ENCODE results near the gene TRAF3. TPM values are rescaled to one million over a fixed set of nuclear protein-coding genes. Genes with fewer than 3 reads are reported as not detected.

The TRAF3 gene
- total RNA-seq, 1 donor from 2014 or later, result 12.8 TPM

DNA sequence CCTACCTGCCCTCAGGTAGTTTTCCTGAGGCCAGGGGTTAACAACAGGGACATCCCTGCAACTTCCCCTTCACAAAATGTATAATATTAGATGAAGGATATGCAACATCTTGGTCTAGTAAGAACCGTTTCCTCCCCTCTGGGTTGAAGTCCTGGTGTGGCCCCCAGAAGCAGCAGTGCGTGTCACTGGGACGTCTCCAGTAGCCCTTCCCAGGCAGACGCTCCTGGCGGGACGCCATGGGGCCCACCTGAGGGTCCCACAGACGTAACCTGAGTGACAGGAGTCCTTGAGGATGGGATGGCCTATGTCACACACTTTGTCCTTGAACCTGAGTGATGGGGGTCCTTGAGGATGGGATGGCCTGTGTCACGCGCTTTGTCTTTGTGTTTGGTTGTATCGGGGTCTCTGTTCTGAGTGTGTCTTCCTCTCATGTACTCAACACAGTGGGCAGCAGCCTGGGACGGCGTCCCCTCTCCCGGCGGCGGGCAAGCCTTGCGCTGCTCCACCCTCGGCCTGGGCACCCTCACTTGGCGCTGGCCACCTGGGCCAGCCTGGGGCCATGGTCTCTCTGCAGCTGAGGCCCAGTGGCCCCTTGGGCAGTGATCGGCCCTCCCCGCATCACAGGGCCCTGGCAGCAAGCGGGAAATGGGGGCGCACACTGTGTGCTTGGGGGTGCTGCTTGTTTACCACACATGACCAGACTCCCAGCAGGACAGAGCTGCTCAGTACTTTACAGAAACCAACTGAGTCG lies 130.9 kb downstream of the TRAF3 start:
- DNase-seq (ENCODE audit: low read depth in 2 of 2), result no peak

DNA sequence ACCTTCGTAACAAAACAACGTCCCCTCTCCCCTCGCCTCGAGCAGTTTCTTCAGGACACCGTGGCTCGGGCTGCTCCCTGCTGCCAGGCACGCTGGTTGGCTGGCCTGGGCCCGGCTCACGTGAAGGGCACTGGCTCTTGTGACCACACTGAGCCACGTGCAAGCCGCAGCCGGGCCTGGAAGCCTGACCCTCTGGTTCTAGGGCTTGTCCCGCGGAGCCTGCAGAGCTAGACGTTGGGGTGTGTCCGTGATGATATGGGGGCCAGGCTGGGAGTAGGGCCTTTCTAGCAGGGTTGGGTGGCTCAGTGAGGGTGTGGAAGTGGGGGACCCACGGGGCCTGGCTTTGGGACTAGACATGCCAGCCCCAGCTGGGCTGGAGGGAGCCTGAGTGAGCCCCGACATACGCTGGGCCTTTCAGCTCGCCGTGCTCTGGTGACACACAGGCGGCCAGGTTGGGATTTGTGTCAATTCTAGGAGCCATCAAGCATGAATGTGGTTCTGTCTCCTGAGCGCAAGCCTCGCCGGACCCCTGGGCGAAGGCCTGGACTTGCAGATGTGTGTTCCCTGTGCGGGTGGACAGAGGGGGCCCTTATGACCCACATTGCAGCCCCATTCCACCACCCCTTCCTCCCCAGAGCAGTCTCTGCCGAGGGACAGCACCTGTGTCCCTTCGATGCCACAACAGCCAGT lies 131.7 kb downstream of the TRAF3 start:
- no peak for DNase-seq (ENCODE audit: low read depth in 2 of 2)

DNA sequence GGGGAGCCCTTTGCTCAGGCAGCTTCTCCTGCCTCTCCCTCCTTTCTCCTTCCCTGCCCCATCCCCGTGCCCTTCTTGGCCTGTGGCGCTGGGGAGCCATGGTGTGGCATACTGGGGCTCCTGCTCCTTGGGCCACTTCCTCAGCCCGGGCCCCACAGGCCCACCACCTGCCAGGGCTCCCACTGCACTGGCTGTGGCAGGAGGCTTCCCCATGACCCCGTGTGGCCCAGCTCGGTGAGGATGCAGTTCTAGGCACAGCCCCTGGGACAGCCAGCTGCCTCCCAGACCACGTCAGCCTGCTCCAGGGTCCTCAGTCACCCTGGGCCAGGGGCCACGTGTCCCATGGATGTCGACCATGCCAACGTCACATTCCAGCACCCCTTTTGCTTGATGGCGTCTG lies 132.2 kb downstream of the TRAF3 start:
- no peak for DNase-seq (ENCODE audit: low read depth in 2 of 2)

DNA sequence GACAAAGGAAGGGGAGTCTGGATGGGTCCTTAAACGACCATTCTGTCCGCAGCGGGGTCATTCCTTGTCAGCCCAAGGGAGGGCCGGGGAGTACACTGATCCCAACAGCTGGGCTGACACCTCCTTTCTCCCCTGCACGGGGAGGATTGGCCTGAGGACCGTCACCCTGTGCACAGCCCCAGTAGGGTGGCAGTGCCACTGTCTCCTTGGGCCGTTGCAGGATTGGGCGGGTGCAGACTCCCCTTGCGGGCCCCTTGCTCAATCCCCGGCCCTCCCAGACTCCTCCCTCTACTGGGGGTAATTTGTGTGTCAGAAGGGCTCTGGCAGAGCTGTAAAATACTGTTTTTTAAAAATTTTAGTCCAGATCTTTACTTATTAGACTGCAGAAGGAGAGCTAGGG lies 132.7 kb downstream of the TRAF3 start:
- DNase-seq (ENCODE audit: low read depth in 2 of 2), result no peak

DNA sequence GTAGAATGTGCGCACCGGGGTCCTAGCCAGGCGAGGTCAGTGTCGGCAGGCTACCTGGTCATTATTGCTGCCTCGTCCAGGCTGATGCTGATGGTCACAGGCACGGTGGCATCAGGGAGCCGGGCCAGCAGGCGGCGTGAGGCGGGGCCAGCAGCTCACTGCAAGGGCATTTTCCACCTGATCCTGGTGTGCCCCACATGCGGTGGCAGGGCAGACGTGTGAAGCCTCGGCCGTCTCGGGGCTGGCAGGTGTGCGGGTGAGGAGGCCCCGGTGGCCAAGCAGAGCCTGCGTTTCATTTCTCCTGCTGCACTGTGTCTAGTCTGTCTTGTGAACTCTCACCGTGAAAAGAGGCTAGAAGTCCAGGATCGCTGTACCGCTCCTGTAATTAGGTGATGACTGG lies 133.2 kb downstream of the TRAF3 start:
- DNase-seq (ENCODE audit: low read depth in 2 of 2), result no peak

DNA sequence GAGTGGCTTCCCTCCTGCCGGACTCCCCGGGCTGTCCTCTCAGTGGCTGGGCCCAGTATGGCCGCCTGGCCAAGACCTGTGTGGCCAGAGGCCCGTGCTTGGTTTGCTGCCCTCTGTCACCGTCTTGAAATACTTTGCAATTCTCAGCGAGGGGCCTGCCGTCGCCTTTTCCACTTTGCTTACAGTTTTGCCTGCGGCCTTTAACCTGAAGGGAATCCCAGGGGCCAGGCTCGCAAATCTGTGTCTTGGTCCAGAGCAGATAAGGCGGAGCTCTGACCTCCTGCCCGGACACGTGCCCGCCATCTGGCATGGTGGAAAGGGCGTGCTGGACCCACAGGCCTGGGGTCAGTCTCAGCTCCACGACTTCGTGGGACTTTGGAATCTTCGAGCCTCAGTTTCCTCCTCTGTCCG lies 134.3 kb downstream of the TRAF3 start:
- DNase-seq (ENCODE audit: low read depth in 2 of 2), result no peak

DNA sequence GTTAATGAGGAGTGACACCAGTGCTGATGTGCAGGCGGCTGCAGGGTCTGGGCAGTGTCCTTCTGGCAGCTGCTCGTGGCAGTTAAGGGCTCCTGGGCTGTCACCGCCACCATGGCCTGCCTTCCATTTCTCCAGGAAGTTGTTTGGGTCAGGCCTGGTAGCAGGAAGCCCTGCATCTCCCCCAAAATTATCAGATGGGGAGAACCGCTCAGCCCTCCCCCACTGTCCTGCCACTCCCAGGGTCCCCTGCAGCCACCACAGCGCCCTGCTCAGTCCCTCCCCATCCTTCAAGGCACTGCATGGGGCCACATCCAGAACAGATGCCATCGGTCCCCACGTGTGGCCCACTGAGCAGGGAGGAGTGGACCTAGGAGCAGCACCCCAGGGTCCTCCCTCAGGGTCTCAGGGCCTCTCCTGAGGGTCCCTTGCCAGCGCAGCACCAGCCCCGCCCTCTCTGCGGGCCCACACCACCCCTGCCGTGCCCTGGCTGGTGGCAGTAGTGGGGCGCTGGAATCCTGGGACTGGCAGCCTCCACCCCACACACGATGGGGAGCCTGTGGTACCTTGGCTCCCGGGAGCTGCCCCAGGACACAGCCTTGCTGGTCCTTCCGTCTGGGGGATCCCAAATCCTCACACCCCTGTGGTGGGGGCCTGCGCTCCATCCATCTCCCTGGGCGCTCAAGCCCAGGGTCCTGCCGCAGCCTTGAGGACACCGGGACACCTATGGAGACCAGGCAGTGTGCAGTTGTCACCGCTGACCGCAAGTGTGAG lies 134.9 kb downstream of the TRAF3 start:
- DNase-seq (ENCODE audit: low read depth in 2 of 2), result no peak

DNA sequence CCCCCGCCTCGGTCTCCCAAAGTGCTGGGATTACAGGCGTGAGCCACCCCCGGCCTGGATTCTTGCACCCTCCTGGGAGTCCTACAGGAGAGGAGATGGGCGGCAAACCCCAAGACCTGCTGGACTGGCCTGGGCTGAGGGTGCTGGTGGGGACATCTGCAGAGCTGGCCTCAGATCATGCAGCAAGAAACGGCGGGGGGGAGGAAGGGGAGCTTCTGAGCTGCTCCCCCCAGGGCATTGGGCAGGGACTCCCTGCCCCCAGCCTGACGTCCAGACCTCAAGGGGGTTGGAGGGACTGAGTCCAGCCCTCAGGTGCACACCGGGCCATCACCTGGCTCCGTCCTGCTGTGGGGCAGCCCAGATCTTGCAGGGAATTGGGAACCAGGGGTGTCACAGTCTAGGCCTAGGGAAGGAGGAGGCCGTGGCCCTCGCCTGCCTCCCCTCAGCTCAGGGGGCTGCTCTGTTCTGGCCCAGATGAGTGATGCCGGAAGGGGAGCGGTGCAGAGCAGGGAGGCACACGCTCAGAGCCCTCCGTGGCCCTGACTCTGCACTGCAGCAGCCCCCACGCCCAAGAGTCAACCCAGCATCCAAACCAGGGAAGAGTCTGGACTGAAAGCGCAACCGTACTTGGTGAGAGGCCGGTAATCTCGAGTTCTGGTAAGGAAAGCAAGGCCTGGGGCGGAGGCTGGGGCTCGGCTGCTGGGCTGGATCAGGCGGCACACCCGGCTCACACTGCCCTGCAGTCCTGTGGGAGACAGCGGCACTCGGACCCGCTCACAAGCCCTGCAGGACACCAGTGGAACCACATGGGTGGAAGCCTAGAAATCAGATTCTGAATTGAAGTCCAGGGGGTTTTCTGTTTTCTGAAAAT lies 136.3 kb downstream of the TRAF3 start:
- DNase-seq (ENCODE audit: low read depth in 2 of 2), result no peak

DNA sequence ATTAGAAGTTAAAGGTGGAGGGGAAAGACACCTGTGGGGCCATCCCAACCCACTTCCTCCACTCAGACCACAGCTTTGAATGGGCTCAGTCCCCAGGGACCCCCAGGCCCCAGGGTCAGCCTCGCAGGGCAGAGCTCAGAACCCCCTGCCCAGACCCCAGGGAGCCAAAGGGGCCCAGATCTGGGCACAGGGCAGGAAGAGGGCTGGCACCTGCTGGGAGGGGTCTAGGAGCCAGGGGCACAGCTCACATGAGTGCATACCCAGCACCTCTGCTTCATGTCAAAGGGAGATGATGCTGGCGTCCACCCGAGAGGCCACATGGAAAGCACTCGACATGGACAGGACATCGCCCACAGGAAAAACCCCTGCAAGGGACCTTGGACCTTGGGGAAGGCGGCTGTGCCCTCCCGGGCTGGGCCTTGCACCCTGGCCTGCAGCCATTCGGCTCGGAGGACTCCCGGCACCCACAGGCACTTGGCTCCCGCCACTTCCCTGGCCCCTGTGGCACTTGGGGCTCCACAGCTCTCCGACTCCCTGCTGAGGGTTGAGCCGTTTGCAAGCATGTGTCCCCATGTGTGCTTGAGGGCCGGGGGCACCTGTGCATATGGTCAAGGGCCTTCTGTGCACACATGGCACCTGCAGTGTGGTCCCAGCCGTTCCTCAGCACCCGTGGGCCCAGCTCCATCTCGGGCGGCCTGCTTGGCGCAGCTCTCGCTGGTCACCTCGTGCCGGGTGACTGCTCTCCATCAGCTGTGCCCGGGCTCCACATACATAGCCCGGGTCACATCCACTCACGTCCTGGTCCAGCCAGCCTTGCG lies 137.4 kb downstream of the TRAF3 start:
- DNase-seq (ENCODE audit: low read depth in 2 of 2), result no peak

DNA sequence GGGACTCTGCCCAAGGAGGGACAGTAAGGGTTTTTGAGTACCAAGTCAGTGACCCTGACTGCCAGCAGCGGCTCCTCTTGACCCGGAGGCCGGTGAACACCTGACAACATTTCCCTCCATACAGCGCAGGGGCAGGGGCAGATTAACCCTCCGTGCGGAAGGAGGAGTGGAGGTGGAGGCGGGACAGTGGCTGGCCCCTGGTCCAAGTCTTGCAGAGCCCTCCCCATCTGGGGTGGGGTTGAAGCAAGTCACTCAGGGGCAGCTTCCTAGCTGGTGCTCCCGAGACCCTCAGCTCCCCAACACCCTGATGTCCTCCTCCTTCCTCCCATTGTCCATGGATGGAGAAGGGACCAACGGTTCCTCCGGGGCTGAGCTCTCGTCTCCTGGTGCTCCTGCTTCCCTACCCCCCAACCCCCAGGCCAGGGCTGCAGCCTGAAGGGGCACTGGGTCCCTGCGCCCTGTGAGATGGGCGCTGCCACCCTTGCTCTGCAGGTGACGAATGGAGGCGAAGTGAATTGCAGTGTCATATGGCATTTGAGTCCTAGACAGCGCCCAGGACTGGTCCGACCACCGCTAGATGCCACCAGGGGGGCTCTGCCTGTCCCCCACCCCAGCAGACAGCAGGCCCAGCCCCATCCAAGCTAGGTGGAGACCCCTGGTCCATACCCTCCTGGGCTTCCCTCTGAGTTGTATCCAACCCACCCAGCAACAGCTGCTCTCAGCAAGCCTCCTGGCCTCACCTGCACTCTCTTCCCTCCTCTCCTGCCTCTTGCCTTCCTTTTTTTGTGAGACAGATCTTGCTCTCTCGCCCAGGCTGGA lies 138.3 kb downstream of the TRAF3 start:
- DNase-seq (ENCODE audit: low read depth in 2 of 2), result no peak

DNA sequence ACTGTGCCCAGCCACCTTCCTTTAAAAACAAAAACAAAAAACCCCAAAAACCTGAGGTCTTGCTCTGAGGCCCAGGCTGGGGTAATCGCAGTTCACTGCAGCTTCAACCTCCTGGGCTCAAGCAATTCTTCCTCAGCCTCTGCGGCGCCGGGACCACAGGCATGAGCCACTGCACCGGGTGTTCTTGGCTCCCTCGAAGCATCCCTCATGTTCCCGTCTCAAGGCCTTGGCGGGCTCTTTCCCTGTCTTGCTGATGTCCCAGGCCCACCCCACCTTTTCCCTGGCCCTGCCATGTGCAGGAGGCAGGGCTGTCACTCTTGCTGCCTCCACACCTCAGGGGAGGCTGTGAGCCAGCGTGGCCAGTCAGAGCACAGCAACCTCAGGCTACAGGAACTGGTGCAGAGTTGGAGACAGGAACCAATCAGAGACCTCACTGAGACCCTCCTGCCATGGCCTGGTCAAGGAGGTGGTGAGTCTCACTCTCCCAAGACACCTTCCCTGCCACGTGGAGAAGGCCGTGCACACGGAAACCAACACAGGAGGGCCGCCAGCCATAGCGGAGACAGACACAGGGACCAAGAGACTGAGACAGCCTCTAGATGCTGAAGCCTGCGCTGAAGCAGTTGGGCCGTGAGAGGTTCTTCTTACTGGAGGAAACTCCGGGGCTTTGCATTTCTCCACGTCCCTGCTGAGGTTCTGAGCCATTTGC lies 139.3 kb downstream of the TRAF3 start:
- DNase-seq (ENCODE audit: low read depth in 2 of 2), result no peak

DNA sequence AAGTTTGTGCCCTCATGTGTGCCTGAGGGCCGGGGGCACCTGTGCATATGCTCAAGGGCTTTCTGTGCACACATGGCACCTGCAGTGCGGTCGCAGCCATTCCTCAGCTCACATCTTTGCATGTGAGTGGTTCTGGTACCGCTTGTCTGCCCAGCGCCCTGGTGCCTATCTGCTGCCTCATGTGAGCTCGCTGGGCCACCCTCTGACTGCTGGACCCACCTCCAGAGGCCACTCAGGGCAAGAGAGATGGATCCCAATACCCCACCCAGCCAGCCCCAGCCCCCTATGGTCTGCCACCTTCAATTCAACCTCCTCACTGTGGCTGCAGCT lies 139.8 kb downstream of the TRAF3 start:
- DNase-seq (ENCODE audit: low read depth in 2 of 2), result no peak

DNA sequence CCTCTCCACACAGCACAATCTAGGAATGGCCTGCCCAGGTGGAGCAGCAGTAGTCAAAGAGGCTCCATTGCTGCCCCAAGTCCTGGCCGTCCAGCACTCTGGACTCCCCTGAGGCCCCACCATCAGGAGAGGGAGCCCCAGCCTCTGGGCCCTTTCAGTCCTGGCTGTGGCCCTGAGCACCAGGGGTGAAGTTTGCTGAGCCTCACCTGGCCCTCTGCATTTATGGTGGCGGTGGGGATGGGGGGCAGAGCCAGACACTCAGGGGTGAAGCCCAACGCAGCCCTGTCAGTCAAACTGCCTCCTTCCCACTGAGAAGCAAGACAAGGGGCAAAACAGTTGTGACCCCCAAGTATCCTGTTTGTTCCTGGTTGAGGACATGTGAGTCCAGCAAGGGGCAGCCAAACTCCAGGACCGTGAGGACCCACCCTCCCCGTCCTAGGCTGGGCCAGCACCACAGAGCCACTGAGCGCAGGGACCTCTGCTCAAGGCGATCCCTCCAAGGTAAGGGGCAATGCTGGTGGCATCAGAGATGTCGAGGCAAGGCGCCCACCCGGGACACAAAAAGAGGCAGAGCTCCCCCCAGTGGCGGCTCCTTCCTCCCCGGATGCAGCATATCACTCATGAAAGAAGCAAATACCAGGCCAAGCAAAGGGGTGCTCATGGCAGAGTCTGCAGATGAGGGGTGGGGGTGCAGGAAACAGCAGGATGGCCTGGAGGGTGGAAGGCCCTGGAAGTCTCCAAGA lies 140.4 kb downstream of the TRAF3 start:
- DNase-seq (ENCODE audit: low read depth in 2 of 2), result peak; percentile 12 to 52

DNA sequence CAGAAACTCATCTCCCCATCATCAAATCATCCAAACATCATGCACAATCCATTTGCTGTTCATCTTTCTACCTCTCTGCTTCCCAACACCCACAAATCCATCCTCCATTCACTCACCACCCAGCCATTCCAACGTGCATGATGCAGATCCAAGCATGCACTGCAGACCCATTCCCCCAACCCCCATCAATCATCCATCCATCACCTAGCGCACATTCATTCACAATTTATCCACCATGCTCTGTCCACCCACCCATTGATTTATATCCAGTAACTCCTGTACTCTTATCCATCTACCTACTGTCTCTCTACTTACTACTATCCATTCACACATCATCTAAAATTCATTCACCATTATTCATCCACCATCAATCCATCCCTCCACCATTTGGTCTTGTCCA lies 141.2 kb downstream of the TRAF3 start:
- DNase-seq (ENCODE audit: low read depth in 2 of 2), result no peak

DNA sequence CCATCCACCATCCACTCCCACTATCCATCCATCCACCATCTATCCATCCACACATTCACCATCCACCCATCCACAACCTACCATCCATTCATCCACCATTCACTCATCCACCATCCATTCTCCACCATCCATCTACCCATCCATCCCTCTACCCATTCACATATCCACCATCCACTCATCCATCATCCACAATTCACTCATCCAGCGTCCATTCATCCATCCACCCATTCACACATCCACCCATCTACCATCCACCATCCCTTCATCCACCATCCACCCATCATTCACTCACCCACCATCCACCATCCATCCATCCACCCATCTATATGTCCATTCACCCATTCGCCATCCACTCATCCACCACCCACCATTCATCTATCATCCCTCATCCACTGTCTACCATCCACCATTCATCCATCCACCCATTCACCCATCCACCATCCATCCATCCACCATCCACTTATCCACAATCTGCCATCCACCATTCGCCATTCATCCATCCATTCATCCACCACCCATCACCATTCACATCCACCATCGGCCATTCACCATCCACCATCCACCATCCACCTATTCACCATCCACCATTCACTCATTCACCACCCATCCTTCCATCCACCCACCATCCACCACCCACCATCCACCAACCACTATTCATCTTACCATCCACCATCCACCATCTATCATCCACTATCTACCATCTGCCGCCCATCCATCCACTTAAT lies 143.2 kb downstream of the TRAF3 start:
- DNase-seq (ENCODE audit: low read depth in 2 of 2), result no peak

DNA sequence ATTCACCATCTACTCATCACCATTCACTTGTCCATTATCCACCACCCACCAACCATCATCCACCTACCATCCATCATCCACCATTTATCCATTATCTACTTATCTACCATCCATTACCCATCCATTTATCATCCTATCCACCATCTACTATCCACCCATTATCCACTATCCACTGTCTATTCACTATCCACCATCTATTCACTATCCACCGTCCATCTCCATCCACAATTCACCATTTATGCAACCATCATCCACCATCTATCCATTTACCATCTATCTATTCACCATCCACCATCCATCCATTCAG lies 143.7 kb downstream of the TRAF3 start:
- DNase-seq (ENCODE audit: low read depth in 2 of 2), result no peak

DNA sequence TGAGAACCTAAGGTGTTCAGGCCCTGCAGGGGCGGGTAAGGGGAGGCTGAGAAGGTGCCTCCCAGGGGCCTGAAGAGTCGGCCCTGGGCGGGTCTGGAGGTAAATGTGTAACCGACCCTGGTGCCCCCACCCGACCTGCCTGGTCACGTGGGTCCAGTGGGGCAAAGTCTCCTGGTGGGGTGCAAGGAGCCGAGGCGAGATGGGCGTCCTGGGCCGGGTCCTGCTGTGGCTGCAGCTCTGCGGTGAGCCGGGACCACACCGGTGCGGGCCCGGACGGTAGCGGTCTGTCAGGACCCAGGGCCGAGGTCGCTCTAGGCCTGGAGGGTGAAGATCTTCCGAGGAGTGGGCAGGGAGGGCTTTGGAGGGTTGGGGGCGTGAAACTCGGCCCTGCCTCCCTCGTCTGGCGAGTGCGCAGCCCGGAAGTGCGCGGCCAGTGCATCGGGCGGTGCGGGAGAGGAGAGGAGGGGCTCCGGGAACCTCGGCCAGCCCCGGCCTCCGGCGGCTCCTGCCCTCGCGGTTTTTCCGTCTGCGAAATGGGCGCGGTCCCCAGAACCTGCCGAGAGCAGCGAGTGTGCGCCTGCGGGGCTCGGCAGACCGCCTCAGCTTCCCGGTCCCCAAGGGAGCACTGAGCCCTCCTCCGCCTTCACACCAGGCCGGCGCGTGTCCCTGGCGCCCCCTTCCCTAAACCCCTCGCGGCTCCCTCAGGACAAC lies 145.4 kb downstream of the TRAF3 start, which contains the start of gene AMN:
TSS of gene AMN (plus strand) at position 174 of the 711 bp plus-strand sequence. CDS start at position 200, 26 bp downstream.
- DNase-seq (ENCODE audit: low read depth in 2 of 2), result peak in 1 of 2 donors; percentile 14

Measured in dermis microvascular lymphatic vessel endothelial cell (primary cell).